GM23248 (cell line): Measurements from ENCODE around the gene PTPRN2.

ENCODE experiments used
- EZH2 ChIP-seq: fragments of 200-600 bp; sonication (generic); IDR thresholded peaks from 2 replicates; pipeline ENCODE4 v1.6.1; 2018; ENCODE audit warnings: antibody characterized with exemption, mild to moderate bottlenecking; ENCODE audit not compliant: insufficient read depth, poor library complexity, severe bottlenecking
- EZH2phosphoT487 ChIP-seq: fragments of 200-600 bp; sonication (generic); IDR thresholded peaks from 2 replicates; pipeline ENCODE4 v1.6.1; 2018; ENCODE audit warnings: antibody characterized with exemption, moderate library complexity, mild to moderate bottlenecking, low read depth; ENCODE audit not compliant: insufficient read depth

- TF ChIP-seq EZH2 (no peak), EZH2phosphoT487 (no peak)
Measured at GRCh38 chr7:158447151-158447505, 140.5 kb downstream of the PTPRN2 start.
